ENCODE data around the gene TRPM5. TPM values are rescaled to one million over a fixed set of nuclear protein-coding genes. Genes with fewer than 3 reads are reported as not detected.
A peak's percentile ranks its signal among the peaks of the same experiment; 100 is the strongest.
"Not testable (repeated sequence)": the region's sequence is repeated elsewhere in the genome, so short reads cannot be mapped to it uniquely, and the experiment has no call there.

Gene TRPM5, protein sequence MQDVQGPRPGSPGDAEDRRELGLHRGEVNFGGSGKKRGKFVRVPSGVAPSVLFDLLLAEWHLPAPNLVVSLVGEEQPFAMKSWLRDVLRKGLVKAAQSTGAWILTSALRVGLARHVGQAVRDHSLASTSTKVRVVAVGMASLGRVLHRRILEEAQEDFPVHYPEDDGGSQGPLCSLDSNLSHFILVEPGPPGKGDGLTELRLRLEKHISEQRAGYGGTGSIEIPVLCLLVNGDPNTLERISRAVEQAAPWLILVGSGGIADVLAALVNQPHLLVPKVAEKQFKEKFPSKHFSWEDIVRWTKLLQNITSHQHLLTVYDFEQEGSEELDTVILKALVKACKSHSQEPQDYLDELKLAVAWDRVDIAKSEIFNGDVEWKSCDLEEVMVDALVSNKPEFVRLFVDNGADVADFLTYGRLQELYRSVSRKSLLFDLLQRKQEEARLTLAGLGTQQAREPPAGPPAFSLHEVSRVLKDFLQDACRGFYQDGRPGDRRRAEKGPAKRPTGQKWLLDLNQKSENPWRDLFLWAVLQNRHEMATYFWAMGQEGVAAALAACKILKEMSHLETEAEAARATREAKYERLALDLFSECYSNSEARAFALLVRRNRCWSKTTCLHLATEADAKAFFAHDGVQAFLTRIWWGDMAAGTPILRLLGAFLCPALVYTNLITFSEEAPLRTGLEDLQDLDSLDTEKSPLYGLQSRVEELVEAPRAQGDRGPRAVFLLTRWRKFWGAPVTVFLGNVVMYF (N-terminal part only)
- not detected for total RNA-seq
- long read RNA-seq: 0 reads

DNA sequence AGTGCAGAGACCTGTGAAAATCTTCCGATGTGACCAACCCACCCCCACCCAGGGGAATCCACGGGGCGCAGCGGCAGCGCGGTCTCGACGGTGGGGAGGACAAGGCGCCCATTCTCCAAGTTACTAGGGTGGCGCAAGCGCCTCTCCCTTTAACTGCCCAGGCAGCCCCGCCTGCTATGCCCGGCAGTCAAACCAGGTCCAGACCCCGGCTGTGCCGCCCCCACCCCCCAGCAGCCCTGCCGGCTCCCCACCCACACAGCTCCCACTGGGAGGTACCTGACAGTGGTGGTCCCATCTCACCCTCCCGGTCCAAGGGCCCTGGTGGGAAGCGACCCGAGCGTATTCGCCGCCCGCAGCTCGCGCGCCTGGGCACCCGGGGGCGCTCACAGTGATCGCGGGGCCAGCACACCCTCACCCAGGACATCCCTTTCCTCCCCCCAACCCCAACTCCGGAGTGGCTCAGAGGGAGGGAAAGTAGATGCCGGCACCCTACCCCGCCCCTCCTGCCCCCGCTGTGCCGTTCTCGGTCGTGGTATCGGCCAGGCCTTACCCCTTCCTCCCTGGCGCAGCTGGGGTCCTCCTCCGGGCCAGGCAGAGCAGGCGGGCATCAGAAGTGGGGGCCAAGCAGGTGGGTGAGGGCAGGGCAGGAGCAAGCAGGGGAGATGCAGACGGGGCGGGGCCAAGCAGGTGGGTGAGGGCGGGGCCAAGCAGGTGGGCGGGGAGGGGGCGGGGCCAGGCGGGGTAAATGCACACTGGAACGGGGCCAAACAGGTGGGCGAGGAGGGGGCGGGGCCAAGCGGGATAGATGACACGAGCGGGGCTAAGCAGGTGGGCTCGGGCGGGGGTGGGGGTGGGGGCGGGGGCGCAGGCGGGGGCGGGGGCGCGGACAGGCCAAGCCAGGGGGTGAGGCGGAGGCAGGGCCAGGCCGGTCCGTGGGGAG is at the start of gene TRPM5:
Gene TRPM5 (minus strand): TSS at position 634 of the 940 bp plus-strand sequence. CDS start 21,478 bp downstream, outside the sequence.
- intact Hi-C loops (cut with micrococcal nuclease): no loop called here
- DNase-seq: peak; percentile 42

DNA sequence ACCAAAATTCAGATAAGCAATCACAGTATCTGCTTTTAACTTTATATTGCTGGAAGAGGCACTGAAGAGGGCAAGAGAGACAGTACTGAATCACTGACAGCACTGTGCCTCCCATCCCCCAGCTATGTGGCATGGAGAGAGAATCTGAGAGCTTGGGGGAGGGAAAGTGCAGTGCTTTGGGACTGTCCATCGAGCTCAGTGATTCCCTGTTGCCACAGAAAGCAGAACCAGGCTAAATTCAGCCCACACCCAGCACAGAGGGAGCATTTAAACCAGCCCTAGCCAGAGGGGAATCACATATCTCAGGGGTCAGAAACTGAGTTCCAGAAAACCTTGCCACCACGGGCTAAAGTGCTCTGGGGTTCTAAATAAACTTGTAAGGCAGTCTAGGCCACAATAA is 44.8 kb upstream of the TRPM5 start:
- DNase-seq: no peak
- intact Hi-C loops (cut with micrococcal nuclease): no loop called here
- no peak for ATAC-seq

More for the DNA sequence above, at the start of gene TRPM5:
- peak; percentile 14 for ATAC-seq

DNA sequence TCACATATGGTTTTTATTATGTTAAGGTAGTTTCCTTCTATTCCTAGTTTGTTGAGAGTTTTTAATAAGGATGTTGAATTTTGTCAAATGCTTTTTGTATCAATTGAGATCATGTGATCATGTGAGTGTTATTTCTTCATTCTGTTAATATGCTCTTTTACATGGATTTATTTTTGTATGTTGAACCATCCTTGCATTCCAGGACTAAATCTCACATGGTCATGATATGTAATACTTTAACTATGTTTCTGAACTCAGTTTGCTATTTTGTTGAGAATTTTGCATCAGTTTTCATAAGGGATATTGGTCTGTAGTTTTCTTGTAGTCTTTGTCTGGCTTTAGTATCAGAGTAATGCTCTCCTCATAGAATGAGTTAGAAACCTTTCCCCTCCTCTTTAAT is 43.7 kb upstream of the TRPM5 start:
- ATAC-seq: no peak
- intact Hi-C loops (cut with micrococcal nuclease): no loop called here
- DNase-seq: no peak

DNA sequence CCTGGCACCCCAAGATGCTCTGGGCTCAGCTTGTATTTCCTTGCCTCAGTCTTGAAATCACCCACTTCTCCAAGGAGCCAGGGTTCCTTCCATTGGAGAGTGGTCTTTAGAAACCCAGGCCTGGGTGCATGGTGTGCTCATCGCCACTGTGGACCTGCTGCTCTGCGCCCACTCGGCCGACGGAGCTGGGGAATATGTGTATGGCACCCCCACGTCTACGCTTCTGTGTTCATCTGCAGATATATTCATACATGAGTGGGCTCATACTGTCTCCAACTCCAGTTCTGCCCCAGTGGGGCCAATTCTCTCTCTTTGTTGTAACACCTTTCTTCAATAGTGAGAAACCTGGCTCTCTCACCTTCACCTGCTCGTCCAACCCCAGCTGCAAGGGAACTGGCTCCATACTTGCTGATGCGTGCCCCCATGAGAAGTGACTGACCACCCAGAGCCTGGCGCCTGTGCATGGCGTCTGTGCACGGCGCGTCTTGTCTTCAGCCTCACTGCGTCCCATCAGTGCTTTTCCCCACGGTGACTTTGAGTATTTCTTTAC is 40.3 kb upstream of the TRPM5 start:
- no peak for ATAC-seq
- DNase-seq: no peak
- intact Hi-C loops (cut with micrococcal nuclease): no loop called here

DNA sequence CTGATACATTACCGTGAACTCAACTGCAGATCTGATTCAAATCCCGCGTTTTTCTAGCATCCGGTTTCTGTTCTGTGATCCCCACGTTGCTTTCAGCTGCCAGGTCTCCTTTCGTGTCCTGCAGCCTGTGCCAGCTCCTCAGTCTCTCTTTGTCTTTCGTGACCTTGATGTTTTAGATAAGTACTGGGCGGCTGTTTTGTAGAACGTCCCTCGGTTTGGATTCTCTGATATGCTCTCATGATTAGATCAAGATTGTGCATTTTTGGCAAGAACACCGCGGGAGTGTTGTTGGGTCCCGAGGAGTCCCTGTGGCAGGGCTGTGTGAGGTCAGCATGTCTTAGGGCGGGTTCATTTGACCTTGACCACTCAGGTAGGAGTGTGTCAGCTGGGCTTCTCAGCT is 39.1 kb upstream of the TRPM5 start:
- intact Hi-C loops (cut with micrococcal nuclease): no loop called here
- ATAC-seq (peak; percentile 58), DNase-seq (no peak)

DNA sequence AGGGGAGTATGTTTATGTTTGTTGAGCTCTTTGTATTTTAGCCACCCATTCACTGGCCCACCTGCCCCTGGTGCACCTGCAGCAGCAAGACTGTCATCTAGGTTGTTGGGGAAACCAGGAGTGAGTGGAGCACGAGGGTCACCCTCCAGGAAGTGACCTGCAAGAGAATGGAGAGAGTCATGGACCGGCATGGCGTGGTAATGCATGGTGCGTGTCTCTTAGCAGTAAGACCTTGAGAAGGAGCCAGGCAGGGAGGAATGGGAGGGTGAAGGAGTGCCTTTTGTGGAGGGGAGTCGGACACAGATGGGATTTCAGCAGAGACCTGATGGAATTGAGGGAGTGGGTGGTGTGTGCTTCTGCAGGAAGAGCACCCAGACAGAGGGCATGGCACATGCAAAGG is 38.4 kb upstream of the TRPM5 start:
- DNase-seq: no peak
- intact Hi-C loops (cut with micrococcal nuclease): no loop called here
- no peak for ATAC-seq

DNA sequence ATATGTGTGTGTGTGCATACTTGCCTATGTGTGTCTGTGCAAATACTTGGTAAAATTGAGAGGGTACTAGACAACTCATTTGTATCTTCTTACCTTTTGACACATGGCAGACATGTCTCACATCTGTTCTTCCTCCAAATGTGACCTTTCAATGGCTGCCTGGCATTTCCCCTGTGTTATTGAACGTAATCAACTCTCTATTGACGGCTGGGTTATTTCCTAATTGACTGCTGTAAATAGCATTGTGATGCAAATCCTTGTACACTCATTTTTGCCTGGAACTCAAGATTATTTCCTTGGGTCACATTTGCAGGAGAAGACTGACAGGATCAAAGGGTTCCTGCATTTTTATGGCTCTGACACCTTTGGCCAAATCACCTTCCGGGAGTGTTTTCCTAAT is 37.9 kb upstream of the TRPM5 start:
- intact Hi-C loops (cut with micrococcal nuclease): no loop called here
- DNase-seq (no peak), ATAC-seq (no peak)

DNA sequence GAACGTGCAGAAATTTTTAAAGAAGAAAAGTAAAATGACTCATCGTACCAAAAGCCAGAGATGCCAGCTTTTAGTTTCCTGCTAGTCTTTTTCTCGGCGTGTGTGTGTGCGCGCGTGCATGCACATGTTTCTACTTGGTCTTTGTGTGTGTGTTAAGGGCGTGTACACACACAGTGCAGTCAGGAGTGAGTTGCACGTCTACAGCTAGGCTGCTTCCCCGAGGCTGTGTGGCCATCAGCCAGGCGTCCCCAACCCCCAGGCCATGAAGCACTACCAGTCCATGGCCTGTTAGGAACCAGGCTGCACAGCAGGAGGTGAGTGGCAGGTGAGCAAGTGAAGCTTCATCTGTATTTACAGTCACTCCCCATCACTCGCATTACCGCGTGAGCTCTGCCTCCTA is 36.9 kb upstream of the TRPM5 start:
- no peak for DNase-seq
- intact Hi-C loops (cut with micrococcal nuclease): no loop called here
- ATAC-seq: no peak

DNA sequence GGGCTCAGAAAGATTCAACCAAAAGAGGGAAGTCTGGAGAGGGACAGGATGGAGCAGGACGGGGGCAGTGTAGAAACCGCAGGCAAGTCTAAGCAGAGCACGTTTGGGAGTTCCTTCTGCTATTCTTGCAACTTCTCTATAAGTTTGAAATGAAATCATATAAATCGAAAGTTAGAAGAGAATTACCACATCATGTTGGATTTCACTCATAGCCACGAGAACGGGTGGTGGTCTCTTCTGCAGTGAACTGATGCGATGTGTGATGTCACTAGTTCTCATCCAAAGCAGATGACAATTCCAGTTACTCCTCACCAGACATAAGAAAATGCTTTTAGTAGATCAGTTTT is 36.5 kb upstream of the TRPM5 start:
- DNase-seq (no peak), ATAC-seq (peak; percentile 61)
- intact Hi-C loops (cut with micrococcal nuclease): no loop called here

DNA sequence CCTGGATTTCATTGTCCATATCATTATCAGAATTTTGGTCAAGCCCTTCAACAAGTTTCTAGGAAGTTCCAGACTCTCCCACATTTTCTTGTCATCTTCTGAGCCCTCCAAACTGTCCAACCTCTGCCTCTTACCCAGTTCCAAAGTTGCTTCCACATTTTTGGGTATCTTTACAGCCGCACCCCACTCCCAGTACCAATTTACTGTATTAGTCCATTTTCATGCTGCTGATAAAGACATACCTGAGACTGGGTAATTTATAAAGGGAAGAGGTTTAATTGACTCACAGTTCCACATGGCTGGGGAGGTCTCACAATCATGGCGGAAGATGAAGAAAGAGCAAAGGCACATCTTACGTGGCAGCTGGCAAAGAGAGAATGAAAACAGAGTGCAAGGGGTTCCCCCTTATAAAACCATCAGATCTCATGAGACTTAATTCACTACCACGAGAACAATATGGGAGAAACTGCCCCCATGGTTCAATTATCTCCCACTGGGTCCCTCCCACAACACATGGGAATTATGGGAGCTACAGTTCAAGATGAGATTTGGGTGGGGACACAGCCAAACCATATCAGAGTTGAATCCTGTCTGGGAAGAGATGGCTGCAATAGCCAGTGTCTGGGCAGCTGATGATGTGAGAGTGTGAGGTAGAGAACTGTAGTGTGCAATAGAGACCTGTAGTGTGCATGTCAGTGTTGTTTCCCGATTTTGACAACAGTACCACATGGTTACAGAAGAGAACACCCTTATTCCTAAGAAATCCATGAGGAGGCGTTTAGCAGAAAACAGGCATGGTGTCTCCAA is 36.0 kb upstream of the TRPM5 start:
- intact Hi-C loops (cut with micrococcal nuclease): not testable (repeated sequence)

DNA sequence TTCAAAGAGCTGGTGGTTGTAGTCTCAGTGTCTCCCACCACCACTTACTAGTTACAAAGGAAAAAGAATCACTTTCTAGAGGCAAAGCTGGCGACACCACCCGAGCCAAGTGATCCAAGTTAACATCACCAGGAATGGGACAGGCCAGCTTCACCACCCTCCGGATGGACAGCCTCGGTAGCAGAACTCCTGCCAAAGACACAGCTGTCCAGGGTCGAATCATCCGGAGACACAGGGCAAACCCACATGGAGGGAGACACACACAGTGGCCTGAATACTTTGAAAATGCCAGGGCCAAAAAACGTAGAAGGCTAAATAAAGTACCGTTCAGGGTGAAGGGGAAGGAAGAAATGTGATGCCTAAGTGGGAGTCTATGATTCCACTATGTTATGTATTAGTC is 33.6 kb upstream of the TRPM5 start:
- intact Hi-C loops (cut with micrococcal nuclease): no loop called here
- DNase-seq (no peak), ATAC-seq (no peak)

More for the DNA sequence above, 36.0 kb upstream of the TRPM5 start:
- not testable (repeated sequence) for ATAC-seq, DNase-seq

DNA sequence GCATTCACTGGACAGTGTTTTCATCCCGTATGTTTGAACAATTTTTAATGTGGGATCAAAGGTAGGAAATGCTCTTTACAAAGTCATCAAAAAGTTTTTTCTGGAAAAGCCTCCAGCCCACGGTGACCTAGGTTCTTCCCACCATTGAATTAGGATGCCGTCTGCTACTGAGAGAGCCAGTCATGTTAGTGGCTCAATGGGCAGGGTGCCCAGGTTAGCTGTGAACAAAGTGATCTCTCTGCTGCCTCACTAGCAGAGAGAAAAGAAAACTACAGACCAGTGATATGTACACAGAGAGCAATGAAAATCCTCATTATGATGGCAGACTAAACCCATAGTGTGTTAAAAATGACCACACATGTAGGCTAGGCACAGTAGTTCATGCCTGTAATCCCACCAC is 32.9 kb upstream of the TRPM5 start:
- DNase-seq: peak; percentile 70
- intact Hi-C loops (cut with micrococcal nuclease): no loop called here
- ATAC-seq: peak; percentile 52

DNA sequence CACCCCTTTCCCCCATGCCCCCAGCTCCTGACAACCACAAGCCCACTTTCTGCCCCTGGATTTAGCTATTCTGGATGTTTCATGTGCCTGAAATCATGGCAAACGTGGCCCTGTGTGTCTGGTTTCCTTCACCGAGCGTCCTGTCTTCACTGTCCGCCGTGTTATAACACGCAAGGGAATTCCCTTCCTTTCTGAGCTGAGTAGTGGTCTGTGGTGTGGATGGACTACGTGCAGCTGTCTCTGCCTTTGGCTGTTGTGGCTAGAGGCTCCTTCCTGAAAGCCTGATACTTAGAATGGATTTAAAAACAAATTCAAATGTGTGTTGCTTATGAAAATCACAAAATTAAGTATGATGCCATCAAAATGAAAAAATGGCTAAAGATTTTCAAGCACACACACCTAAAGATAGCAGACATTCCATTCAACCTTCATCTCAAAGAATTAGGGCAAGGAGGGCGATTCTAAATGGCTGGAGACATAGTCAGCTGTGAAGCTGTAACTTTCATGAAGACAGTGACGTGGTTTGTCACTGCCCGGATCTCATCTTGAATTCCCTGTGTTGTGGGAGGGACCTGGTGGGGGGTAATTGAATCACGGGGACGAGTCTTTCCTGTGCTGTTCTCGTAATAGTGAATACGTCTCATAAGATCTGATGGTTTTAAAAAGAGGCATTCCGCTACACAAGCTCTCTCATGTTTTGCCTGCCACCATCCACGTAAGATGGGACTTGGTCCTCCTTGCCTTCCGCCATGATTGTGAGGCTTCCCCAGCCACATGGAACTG is 31.0 kb upstream of the TRPM5 start:
- DNase-seq (no peak), ATAC-seq (no peak)
- intact Hi-C loops (cut with micrococcal nuclease): no loop called here

DNA sequence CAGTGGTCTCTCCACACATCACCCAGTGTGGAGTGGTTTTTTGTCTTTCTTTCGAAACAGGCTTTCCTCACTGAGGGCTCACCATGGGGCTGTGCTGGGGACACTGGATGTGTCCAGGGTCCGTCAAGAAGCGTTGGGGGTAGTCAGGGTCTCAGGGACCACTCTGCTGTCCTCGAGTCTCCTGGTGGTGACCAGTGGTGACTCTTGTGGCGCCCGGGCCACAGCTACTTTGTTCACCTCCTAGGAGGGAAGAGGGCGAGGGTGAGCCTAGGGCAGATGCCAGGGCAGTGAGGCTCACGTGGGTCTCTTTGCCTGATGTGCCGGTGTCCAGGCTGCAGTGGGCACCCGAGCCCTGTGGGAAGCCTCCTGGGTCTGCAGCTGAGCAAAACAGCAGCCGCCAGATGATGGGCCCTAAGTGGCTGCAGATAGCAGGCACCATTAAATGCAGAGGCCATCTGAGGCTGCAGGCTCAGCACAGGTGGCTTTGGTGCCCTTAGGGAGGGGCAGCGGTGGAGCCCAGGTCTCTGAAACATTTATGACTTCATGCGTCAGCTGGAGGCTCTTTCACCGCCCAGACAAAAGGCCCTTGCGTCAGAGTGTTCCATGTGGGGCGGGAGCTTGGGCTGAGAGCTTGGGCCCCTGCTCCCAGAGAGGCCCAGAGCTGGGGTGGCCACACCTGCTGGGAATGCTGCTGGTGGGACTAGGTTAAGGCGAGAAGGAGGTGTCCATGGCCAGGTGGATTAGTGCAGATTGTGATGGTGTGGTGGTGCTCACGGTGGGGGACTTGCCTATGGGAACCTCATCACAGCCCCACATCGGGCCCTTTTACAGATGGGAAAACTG is 30.0 kb upstream of the TRPM5 start:
- peak; percentile 90 for ATAC-seq
- intact Hi-C loops (cut with micrococcal nuclease): no loop called here

DNA sequence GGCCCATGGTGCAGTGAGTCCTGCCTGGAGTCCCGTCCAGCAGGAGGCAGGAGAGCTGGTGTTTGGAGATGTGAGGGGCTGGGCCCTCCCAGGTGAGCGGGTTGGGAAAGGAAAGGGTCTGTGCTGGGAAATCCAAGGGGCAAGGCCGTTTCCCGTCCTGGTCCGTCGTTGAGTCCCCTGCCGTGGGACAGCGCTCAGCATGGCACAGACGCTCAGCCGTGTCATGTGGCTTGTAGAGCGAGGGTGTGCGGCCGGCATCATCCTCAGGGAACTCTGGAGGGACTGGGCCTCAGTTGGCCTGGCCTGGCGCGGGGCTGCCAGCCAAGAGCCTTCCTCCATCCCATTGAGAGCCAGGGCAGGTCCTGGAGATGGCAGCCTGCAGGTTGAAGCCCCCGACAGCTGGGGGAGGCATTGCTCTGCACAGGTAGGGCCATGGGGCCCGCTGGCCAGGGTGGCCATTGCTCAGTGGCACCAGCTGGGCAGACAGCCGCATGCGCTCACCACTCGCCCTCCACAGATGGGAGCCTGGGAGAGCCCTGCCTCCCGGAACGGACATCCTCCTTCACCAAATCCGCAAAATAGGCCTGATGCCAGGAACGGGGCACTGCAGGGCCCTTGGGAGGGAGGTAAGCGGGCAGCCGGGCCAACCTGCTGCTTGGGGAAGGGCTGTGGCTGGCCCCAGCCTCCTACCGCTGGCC is 29.2 kb upstream of the TRPM5 start:
- no peak for DNase-seq
- ATAC-seq: peak; percentile 53

More for the DNA sequence above, 30.0 kb upstream of the TRPM5 start:
- DNase-seq: peak; percentile 68

More for the DNA sequence above, 29.2 kb upstream of the TRPM5 start:
- intact Hi-C loops (cut with micrococcal nuclease): no loop called here
